Lower lobe of right lung (tissue), 2 donors: ENCODE data around the gene TENM4. TPM values are rescaled to one million over a fixed set of nuclear protein-coding genes. Genes with fewer than 3 reads are reported as not detected.

ENCODE experiments used
- ATAC-seq, 2 donors: fragments of 200-7000 bp; cut with Tn5 transposase; one replicate each; pipeline ENCODE4 v1.9.1; 2020 to 2022; ENCODE audit warnings: mild to moderate bottlenecking in 2 of 2, moderate library complexity in 2 of 2
- DNase-seq: peaks from one replicate; pipeline ENCODE4 v3.0.0-alpha.2; 2020
- H3K27ac ChIP-seq: fragments of 200-600 bp; one replicate; pipeline ENCODE4 v1.8.0; 2022
- H3K27me3 ChIP-seq: fragments of 200-600 bp; one replicate; pipeline ENCODE4 v1.8.0; 2022; ENCODE audit warnings: low read depth
- H3K36me3 ChIP-seq: fragments of 200-600 bp; one replicate; pipeline ENCODE4 v1.8.0; 2022; ENCODE audit warnings: mild to moderate bottlenecking
- H3K4me1 ChIP-seq: fragments of 200-600 bp; one replicate; pipeline ENCODE4 v1.8.0; 2022
- H3K4me3 ChIP-seq: fragments of 200-600 bp; one replicate; pipeline ENCODE4 v1.8.0; 2022; ENCODE audit warnings: mild to moderate bottlenecking
- H3K9me3 ChIP-seq: fragments of 200-600 bp; one replicate; pipeline ENCODE4 v1.8.0; 2022
- CTCF ChIP-seq: fragments of 200-600 bp; IDR thresholded peaks from one replicate; pipeline ENCODE4 v1.8.0; 2022; ENCODE audit warnings: antibody characterized with exemption, mild to moderate bottlenecking
- intact Hi-C: fragments of 100-400 bp; cut with DNase I; formaldehyde crosslinking; loops from one replicate; pipeline ENCODE4 v1.11.0; 2022
- total RNA-seq: library from RNA; stranded (reverse); fragmentation: NEBNext Ultra II Directional; extraction: Animal tissue kit (Norgen Biotek cat#: 25700); gene quantifications from one replicate; pipeline ENCODE4 v1.2.1, GENCODE V29; 2021
- donor health status: DM: no; HTN: yes; CAD: no; lungs with severe emphysema.

Gene TENM4
- total RNA-seq, 1 donor from 2014 or later, result 1.1 TPM

GRCh38 chr11:79255965-79256364, 184.9 kb downstream of the TENM4 start:
- DNase-seq (no peak), ATAC-seq (no peak)
- Histone ChIP-seq H3K36me3 (no peaks in the 10 kb centered on the region), H3K27ac (no peak overlapping the region), H3K4me3 (no peak overlapping the region), H3K27me3 (no peaks in the 10 kb centered on the region), H3K4me1 (no peaks in the 10 kb centered on the region), H3K9me3 (no peaks in the 10 kb centered on the region)
- intact Hi-C loops, result no loop called here
- no peak for TF ChIP-seq CTCF

- no peaks in the 10 kb centered on the region for H3K9me3 ChIP-seq
- peak in 1 of 2 donors; percentile 21 for ATAC-seq
- H3K27me3 ChIP-seq, result no peaks in the 10 kb centered on the region
- no peak overlapping the region for H3K4me3 ChIP-seq
- intact Hi-C loops, result no loop called here
- no peak for TF ChIP-seq CTCF
- H3K27ac ChIP-seq, result no peak overlapping the region
- DNase-seq, result no peak
- H3K36me3 ChIP-seq, result no peaks in the 10 kb centered on the region
- H3K4me1 ChIP-seq, result no peaks in the 10 kb centered on the region
Measured at GRCh38 chr11:79253280-79253679, 187.6 kb downstream of the TENM4 start.

- no peak overlapping the region for H3K4me3 ChIP-seq
- intact Hi-C loops, result no loop called here
- no peaks in the 10 kb centered on the region for H3K27me3 ChIP-seq
- no peak overlapping the region for H3K27ac ChIP-seq
- no peaks in the 10 kb centered on the region for H3K4me1 ChIP-seq
- H3K36me3 ChIP-seq, result no peaks in the 10 kb centered on the region
- H3K9me3 ChIP-seq, result no peaks in the 10 kb centered on the region
- ATAC-seq, result no peak
- no peak for DNase-seq
- no peak for TF ChIP-seq CTCF
Measured at GRCh38 chr11:79249295-79249993, 191.4 kb downstream of the TENM4 start.

GRCh38 chr11:79244798-79245197, 196.0 kb downstream of the TENM4 start:
- DNase-seq (no peak), ATAC-seq (no peak)
- H3K36me3 ChIP-seq, result no peaks in the 10 kb centered on the region
- no peak overlapping the region for H3K27ac ChIP-seq
- intact Hi-C loops, result no loop called here
- H3K4me1 ChIP-seq, result no peaks in the 10 kb centered on the region
- H3K4me3 ChIP-seq, result no peak overlapping the region
- no peaks in the 10 kb centered on the region for H3K9me3 ChIP-seq
- H3K27me3 ChIP-seq, result no peaks in the 10 kb centered on the region
- no peak for TF ChIP-seq CTCF

GRCh38 chr11:79244241-79244772, 196.5 kb downstream of the TENM4 start:
- intact Hi-C loops, result no loop called here
- Histone ChIP-seq H3K4me3 (no peak overlapping the region), H3K9me3 (no peaks in the 10 kb centered on the region), H3K27ac (no peak overlapping the region), H3K36me3 (no peaks in the 10 kb centered on the region), H3K27me3 (no peaks in the 10 kb centered on the region), H3K4me1 (no peaks in the 10 kb centered on the region)
- TF ChIP-seq CTCF, result no peak
- DNase-seq (no peak), ATAC-seq (peak in 1 of 2 donors; percentile 16)
